SIG-M5 treated with dmso at 0.1 percent for 504 hours (cell line): ENCODE results near the gene ATP7B.

Experiments used
- DNase-seq: peaks from one replicate; lab custom pipeline; 2025; ENCODE audit not compliant: unreplicated experiment; lab: John Stamatoyannopoulos, UW

Gene ATP7B

DNA sequence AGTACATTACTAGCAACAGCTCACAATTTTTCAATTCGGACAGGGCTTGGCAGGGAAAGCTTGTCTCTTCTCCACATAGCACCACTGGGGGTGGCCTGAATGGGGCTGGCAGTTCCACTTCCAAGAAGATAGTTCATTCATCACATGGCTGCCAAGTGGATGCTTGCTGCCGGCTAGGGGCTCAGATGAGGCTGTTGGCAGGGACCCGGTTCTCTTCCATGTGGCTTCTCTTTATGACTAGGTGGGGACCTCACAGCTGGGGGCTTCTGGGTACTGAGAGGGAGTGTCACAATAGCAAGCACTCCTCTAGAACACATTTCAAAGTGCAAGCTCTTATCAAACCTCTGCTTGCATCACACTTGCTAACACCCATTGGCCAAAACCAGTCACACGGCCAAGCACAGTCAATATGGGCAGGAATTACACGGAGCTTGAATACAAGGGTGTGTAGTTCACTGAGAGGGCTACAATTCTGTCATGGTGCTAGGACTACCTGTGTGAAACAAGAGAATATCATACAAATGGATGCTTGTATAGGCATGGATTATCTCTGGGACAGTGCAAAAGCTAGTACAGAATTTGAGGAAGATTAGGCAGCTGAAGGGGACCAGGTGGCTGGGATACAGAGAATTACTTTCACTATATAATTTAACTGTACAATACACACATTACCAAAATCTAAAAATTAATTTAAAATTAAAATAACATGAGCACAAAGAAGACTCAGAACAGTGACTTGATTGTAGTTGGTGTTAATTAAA is 32.3 kb downstream of the ATP7B start:
- no peak for DNase-seq

DNA sequence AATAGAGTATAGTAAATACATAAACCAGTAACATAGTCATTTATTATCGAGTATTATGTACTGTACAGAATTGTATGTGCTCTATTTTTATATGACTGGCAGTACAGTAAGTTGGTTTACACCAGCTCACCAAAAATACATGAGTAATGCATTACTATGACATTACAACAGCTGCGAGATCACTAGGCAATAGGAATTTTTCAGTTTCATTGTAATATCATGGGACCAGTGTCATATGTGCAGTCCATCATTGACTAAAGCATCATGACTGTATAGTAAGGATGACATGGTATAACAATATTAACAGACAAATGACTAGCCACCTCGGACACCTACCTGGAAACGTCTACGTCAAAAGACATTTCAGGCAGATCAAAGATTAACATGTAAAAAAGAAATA is 33.6 kb downstream of the ATP7B start:
- DNase-seq: no peak

DNA sequence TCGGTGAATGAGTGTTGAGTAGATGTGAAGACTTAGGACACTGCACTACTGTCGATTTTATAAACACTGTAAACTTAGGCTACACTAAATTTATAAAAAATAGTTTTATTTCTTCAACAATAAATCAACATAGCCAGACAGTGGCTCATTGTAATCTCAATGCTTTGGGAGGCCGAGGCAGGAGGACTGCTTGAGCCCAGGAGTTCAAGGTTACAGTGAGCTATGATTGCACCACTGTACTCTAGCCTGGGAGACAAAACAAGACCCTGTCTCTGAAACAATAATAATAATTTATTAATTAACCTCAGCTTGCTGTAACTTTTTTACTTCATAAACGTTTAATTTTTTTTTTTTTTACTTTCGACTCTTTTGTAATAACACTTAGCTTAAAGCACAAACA is 34.4 kb downstream of the ATP7B start:
- DNase-seq: no peak

DNA sequence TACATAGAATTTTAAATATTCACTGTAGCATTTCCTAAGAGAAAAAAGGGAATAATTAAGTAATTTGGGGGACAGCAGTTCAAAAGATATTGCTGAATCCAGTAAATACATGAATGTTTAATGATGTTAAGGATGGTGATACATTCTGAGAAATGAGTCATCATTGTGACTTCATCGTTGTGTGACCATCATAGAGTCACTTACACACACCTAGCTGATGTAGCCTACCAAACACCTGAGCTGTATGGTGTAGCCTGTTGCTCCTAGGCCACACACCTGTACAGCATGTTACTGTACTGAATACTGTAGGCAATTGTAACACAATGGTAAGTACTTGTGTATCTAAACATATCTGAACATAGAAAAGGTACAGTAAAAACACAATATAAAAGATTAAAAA is 34.8 kb downstream of the ATP7B start:
- DNase-seq: no peak

DNA sequence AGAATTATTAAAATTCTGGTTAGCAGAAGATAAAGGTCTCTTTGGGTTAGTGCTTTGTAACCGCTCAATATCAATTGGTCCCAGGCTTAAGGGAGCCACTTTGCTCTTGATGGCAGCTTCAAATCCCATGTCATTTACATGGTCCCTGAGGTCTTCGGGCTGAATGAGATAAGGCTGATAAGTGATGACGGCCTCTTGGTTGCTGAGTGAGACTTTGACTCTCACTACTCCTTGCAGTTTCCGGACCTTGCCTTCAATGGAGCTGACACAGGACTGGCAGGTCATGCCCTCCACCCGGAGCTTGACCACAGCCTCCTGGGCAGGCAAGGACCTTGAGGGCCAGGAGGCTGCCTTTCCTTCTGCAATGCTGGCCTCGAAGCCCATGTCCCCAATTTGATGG is 36.8 kb downstream of the ATP7B start:
- no peak for DNase-seq

DNA sequence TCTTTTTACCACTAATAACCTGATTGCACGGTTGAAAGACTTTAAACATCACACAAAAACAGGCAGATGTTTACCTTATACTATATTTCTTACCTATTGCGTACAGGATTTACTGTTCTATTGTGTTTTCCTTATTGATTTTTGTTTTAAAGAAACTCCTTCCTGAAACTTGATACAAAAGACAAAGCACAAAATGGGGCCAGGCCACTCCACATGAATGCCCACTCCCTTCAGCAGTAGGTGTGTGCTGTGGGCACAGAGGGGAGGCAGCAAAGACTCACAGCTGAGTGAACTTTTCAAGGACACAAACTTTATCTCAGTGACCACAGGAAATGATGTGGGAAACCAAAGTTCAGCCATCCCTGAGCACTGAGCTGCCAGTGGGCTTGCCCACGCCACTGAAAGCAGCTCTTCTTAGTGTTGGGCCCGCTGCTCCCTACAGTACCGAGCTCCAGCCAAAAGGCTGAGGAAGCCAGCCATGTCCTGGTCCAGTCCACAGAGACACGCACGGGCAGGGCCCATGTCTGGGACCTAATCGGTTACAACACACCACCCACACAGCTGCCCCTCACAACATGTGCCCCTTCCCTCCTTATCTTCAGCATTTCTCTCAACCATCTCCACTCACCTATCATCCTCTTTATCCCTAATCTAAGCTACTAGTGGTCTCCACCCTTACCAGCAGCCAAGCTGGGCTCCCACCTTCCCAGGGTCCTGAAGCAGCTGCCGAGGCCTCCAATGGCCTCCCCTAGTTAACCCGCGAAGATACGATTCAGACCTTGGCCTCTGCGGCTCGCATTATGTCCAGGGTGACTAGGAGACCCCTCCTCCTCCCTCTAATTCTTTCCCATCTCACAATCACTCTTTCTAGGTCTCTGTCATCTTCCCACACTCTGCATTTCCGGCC is 39.5 kb downstream of the ATP7B start:
- no peak for DNase-seq

DNA sequence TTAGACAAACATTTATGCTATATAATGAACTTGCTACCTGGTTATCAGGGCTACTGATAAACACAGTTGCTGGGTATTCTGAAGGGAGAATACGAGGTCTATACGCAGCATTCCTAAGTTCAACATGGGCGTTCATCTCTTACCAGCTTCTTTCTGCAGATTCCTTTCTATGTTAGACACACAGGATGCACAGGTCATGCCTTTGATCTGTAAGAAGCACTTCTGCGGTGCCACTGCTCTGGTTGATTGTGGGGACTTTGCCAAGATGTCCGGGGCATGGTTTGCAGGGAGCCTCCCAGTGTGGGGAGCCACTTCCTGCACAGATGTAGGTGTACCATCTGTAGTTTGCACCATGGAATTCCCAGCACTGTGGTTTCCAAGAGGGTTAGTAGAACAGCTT is 40.9 kb downstream of the ATP7B start:
- no peak for DNase-seq

DNA sequence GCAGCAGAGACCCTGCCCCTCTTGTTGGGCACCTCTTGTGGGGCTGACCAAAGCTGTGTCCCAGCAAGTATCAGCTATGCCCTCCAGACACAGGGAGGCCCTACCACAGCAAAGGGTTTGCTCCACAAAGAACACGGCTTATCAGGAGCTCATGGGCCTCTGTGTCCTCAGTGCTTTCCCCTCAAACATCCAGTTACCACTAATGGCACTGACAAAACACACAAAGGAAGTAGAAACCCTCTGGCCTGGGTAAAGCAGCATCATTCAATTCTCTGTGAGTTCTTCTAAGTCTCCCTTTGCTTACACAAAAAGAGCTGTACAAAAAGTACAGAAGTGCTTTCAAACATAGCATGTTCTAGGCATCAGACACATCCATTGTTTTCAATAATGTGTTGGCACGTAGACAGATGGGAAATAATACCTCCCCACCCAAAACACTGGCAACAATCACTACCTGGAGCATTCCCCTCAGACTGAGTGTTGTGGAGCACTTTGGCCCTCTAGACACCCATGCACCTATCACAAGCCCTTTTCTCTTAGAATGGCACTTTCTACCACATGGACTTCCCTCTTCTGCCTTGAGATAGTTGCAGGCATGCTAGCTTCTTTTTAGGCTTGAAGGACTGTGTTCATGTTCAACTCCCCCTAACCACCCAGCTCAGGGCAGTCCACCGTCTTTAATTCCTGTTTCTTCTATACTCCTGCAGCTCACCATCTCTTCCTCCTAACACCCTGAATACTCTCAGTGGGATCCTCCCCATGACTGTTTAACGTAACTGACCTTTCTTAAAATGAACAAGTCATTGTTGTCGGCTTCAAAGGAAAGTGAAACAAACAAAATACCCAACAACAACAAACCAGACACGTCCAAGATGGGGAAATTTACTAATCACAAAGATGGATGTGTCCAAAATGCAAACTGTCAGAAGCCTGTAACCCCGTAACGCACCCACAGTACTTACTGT is 43.5 kb downstream of the ATP7B start:
- no peak for DNase-seq

DNA sequence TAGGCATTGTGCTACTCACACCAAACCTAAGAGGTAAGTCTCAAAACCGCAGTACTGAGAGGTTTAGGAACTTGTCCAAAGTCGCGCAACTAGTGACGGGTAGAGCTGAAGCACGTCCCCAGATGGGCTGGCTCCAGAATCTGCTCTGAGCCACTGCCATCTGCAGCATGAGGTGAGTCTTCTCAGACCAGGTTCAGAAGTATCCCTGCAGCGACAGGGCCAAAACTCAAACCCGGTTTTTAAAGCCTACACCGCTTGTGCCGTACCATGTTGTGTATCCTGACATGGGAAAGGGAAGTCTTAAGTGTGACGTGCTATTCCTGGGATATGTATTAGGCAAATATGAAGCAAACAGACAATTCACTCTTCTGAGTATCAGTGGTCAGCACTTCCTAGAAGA is 45.1 kb downstream of the ATP7B start:
- DNase-seq: no peak

DNA sequence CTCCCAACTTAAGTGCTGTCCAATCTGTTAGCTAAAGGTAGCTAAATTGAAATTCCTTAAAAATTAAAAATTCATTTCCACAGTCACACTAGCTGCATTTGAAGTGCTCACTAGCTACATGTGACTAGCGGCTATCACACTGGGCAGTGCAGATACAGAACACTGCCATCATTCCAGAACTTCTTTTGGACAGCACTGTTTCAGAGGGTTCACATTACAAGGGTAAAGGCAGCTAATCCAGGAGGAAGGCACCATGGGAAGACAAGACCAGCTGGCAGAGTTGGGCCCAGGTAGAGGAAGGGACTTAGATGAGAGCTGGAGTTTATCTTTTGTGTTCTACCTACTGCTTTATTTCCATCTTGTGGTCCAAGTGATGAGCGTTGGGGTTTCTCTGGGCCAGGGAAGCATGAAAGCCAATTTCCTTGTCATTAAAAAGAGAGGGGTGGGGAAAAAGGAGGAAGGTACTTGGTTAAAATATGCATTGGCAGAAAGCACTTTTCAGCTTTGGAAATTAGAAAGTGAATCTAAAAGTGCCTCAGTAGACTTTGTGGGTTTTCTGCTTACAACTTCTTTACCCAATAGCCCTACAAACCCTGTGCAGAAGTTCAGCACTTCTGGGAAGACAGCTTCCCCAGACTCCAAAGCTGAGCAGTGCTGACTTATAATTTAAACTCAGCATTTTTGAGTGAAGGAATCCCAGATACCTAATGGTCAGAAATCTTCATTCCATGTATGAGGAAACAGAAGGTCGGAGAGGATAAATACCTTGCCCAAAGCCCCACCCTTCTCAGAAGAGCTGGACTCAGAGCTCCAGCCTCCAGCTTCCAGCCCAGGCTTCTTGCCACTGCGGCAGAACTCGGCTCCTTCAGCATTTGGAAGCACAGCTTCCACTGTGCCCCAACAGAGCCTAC is 49.5 kb downstream of the ATP7B start:
- no peak for DNase-seq

DNA sequence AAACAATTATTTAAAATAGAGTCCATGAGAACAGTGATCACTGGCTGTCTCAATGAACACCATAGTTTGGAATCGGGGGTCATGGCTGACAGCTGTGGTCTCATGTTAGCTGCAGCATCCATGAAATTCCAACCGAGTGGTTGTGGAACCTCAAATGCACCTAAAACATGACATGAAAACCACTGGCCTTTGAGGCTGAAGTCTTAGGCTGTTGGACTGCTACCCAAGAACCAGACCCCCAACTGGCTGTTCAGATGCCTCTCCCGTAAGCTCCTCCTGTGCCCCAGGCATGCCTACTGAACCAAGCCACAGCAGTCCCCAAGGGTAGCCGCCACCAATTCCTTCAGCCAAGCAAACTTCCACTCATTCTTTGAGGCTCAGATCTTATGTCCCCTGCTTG is 50.5 kb downstream of the ATP7B start:
- no peak for DNase-seq

DNA sequence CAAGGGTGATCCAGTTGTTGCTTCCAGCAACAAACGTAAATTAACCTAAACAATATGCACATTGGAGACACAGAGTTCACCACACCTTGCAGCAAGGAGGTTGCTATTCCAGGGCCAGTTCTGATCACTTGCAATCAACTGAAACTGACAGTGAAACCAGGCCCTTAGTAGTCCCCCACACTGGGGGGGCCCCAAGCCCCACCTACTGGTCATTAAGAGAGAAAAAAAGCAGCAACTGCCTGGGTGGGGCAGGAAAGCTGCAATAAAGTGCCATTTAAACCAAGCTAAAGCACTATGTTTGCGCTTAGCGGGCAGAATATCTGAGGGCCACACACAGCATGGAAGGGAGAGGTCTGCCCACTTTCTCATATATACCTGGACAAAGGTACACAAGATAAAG is 51.5 kb downstream of the ATP7B start:
- no peak for DNase-seq

DNA sequence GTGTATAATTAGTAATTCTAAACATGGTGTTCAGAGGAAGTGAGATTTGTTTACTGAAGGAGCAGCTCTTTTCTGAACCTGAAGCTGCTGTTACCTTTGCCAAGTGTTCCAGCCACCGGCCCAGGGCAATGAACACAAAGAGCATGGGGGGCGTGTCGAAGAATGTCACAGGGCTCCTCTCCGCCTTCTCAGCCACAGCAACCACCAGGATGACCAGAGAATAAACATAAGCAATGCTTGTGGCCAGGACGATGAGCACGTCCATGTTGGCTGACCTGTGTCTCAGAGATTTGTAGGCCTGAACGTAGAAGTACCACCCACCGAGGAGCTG is 53.1 kb downstream of the ATP7B start:
- DNase-seq: no peak

DNA sequence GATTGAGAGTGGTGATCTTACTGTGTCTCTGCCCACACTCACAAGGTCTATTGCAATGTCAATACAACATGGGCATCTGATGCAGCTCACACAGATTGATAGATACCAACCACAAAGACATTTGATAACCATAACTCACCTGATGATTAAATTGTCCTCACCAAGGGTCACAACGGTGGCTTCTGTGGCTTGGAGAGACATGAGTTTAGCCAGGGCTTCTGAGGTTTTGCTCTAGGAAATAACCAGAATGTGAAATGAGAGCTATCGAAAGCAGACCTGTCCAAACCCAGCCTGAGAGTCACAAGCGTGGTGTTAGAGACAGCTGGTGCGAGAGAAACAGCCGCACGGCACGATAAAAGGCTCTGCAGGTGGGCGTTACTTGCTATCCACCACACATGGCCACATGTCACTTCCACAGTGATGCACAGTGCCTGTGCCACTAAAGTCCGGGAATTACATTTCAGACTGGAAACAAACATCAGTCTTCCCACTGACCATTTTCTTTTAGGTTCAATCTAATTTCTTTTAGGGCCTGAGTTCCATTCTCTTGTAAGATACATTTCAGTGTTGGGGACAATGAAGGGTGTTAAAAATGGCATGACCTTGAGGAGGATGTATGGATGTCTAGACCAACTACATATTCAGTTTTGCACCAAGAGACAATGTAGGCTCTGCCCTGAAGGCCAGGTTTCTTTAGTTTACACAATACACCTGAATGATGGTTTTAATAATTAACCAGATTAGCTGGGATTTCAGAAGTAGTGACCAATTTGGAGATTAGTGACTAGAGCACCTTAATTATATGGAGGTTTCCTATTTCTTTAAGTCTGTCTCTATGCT is 53.7 kb downstream of the ATP7B start:
- DNase-seq: no peak

DNA sequence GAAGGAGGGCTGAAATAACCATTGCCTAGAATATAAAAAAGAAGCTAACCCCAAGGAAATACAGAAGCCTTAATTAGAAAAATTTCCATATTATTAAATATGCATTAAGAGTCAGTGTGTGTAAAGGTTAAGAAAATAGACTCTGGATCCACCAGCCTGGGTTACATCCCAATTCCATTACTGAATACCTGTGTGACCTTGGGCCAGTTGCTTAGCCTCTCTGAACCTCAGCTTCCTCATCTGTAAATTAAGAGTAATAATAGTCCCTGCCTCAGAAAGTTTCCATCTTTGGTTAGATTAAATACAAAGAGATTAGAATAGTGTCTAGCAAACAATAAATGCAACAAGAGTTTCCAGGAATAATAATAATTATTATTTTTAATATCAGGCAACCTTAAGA is 54.5 kb downstream of the ATP7B start:
- no peak for DNase-seq

DNA sequence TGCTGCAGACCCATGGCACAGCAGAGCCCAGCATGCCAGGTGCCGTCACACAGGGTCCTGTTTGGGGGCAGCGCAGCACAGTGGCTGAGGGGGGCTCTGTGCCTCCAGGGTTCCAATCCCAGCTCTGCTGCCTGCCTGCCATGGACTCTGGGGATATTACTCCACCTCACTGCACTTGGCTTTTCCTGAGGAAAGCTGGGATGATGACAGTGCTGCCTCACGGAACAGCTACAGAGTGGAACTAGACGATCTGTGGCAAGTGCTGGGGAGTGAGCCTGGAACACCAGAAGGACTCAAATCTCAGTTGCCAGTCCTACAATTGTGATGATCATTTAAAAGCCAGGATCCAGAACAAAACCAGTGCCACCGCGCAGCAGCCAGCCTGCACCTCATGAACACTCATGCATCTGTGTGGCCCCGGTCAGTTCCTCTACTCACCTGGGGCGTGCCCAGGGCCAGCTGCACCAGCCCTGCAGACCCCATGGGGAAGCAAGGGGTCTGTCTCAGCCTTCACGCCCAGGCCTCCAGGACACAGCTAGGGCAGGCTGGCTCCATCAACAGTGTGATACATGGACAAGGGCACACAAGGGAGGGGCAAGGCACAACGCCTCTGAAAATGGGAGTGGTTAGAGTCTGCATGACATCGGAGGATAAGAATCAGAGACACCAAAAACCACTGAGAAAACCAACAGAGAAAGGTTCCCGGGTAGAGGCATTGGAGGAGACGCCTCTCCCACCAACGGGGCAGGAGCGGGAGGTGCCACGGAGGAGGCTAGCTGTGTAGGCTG is 55.2 kb downstream of the ATP7B start:
- DNase-seq: no peak

DNA sequence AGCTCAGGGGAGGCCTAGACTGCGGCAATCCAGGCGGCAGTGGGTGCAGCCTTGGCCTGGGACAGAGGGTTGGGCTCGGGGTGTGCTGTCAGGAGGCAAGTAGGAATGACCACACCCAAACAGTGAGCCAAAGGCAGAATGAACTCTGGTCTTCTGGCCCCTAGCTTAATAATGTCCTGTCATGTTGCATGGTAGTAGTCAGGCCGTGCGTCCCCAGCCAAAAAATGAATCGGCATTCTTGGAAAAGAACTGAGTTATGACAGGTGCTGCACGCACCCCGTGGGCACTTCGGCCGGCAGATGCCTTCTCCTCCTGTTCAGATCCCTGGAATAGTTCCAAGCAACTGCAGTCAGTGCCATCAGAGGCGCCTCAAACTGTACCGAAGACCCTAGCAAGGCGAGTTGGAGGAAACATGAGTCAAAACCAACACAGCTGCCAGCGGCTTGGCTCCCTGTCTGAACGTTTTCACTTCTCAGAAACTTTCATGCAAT is 55.9 kb downstream of the ATP7B start:
- DNase-seq: no peak

DNA sequence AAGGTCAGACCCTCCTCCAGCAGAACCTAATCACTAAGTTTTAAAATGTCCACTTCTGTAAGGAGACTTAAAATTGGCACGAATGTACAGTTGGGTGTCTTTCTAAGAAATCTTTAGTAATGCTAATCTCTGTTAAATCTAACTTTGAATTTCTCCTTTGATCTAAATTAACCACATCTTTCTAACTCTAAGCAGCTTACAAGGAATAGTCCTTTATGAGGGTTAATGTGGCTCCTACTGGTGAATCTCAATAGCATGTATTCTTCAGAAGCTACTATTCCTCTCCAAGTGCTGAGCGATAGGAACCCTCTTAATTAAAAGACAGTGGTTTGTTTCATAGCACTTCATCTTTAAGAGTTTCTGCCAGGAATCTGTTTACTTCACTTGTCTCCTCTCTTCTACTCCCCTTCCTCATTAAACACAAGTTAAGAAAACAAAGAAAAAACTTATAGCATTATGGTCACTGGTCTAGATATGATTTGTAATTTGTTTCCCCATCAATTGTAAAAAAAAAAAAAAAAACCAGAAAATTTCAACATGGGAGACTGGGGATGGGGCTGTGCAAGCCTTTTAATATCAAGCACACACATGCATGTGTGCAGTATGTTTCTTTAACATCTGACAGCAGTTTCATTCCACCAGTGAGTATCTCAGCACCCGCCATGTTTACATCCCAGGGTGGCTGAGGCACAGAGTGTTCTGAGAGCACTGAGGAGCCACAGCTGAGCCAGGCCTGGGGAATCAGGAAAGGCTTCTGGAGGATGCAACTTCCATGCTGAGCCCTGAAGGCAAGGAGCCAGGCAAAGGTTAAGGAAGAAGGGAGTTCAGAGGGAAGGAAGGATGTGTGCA is 57.7 kb downstream of the ATP7B start:
- no peak for DNase-seq
